Measurements from ENCODE around the gene TRPV4.

TRPV4 gene

DNA sequence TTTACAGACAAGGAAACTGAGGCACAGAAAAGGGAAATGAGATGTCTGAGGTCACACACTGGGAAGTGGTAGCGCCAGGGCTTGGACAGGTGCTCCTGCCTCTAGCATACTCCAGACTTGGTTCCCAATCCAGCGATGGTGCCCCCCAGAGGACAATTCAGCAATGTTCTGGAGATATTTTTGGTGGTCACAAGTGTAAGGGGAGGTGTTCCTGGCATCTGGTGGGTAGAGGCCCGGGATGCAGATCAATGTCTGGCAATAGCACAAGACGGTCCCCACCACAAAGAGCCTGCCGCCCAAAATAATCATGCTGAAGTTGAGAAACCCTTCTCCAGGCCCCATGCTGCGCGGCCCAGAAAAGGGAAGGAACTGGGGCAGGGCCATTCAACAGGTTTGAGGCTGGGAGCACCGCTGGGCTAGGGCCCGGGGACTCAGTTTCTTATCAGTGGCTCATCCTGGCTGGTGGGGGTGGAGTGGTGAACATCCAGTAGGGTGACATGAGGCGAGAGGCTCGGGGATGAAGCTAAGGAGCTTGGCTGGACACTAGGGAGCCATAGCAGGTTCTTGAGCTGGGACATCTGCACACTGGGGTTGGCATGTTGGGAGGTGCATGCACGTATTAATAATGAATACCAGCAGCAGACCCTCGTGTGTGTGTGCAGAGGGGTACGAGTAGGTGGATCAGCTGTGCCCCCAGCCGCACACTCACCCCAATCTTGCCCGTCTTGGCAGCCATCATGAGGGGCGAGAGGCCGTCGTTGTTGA, 35.1 kb downstream of the TRPV4 start:
- H3K36me3 ChIP-seq (ENCODE audit: control insufficient read depth, low read depth, low read length), result no peaks in the 10 kb centered on the region
- H3K27ac ChIP-seq (ENCODE audit: low read length), result no peak overlapping the region
- H3K4me3 ChIP-seq (ENCODE audit: low read length), result no peak overlapping the region
- no peaks in the 10 kb centered on the region for H3K27me3 ChIP-seq (ENCODE audit: control insufficient read depth, insufficient read depth, low read length)
- no peaks in the 10 kb centered on the region for H3K9me3 ChIP-seq (ENCODE audit: control insufficient read depth, low read depth, low read length)
- no peak overlapping the region for H3K9ac ChIP-seq (ENCODE audit: low read length)
- H3K4me1 ChIP-seq (ENCODE audit: control insufficient read depth, low read depth, low read length), result no peaks in the 10 kb centered on the region

DNA sequence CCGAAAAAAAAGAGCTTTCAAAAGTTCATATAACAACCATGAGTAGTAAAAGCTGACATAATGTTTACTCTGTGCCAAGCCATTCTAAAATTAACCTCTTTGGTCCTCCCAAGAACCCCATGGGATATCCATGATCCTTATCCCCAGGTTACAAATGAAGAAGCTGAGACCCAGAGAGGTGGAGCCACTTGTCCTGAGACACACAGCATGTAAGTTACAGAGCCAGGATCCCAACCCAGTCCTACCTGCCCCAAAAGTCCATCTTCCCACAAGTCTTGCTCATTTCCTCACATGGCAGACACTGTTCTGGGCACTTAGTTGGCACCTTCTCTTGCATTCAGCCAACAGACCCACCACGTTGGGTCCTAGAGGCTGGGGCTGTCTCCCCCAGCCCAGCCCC, 37.1 kb downstream of the TRPV4 start:
- no peaks in the 10 kb centered on the region for H3K4me1 ChIP-seq (ENCODE audit: control insufficient read depth, low read depth, low read length)
- H3K27me3 ChIP-seq (ENCODE audit: control insufficient read depth, insufficient read depth, low read length), result no peaks in the 10 kb centered on the region
- H3K4me3 ChIP-seq (ENCODE audit: low read length), result no peak overlapping the region
- H3K9me3 ChIP-seq (ENCODE audit: control insufficient read depth, low read depth, low read length), result no peaks in the 10 kb centered on the region
- H3K9ac ChIP-seq (ENCODE audit: low read length), result no peak overlapping the region
- no peak overlapping the region for H3K27ac ChIP-seq (ENCODE audit: low read length)
- no peaks in the 10 kb centered on the region for H3K36me3 ChIP-seq (ENCODE audit: control insufficient read depth, low read depth, low read length)

DNA sequence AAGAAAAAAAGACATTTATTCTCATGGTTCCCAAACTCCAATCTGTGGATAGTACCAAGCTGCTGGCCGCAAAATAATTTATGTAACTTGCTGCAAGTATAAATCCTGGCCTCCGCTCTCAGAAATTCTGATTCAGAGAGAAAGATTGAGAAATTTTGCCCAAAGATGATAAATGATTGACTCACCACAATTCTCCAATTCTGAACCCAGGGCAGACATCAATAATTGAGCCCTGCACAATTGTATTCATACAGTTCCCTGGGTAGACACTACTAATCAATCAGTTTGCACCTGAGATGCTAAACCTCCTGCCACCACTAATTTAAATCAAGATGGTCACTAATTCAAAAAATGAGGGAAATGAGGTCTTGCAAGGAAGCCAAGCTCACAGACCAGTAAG, 38.2 kb downstream of the TRPV4 start:
- H3K27me3 ChIP-seq (ENCODE audit: control insufficient read depth, insufficient read depth, low read length), result no peaks in the 10 kb centered on the region
- H3K9ac ChIP-seq (ENCODE audit: low read length), result no peak overlapping the region
- H3K4me1 ChIP-seq (ENCODE audit: control insufficient read depth, low read depth, low read length), result no peaks in the 10 kb centered on the region
- no peak overlapping the region for H3K27ac ChIP-seq (ENCODE audit: low read length)
- H3K9me3 ChIP-seq (ENCODE audit: control insufficient read depth, low read depth, low read length), result no peaks in the 10 kb centered on the region
- H3K4me3 ChIP-seq (ENCODE audit: low read length), result no peak overlapping the region
- no peaks in the 10 kb centered on the region for H3K36me3 ChIP-seq (ENCODE audit: control insufficient read depth, low read depth, low read length)

DNA sequence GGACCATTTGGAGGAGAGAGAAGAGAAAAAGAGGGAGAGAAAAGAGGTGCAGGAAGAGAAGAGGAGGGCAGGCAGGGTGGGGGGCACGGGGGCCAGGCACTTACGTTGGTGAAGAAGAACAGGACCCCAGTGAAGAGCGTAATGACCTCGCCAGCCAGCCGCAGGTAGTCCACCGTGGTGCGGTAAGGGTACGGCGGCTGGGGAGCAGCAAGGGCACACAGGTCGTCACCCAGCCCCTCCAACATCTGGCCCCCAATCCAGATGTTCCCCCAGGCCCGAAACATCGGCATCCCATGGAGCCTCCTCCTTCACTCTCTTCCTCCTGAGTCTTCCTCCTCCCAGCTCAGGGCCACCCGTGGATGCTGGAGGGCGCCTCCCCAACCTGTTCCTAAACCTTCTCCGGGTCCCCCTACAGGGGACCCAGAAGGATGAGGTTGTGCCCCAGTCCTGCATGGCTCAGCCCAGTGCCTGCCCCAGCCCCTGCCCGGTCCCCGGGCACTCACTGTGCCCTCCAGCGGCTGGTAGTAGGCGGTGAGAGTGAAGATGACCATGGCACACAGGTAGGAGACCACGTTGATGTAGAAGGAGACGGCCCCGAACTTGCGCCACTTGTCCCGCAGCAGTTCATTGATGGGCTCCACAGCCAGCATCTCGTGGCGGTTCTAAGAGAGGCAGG, 39.2 kb downstream of the TRPV4 start:
- Histone ChIP-seq H3K27me3 (ENCODE audit: control insufficient read depth, insufficient read depth, low read length) (no peaks in the 10 kb centered on the region), H3K36me3 (ENCODE audit: control insufficient read depth, low read depth, low read length) (no peaks in the 10 kb centered on the region), H3K9ac (ENCODE audit: low read length) (no peak overlapping the region), H3K9me3 (ENCODE audit: control insufficient read depth, low read depth, low read length) (no peaks in the 10 kb centered on the region), H3K27ac (ENCODE audit: low read length) (no peak overlapping the region), H3K4me1 (ENCODE audit: control insufficient read depth, low read depth, low read length) (no peaks in the 10 kb centered on the region), H3K4me3 (ENCODE audit: low read length) (no peak overlapping the region)

DNA sequence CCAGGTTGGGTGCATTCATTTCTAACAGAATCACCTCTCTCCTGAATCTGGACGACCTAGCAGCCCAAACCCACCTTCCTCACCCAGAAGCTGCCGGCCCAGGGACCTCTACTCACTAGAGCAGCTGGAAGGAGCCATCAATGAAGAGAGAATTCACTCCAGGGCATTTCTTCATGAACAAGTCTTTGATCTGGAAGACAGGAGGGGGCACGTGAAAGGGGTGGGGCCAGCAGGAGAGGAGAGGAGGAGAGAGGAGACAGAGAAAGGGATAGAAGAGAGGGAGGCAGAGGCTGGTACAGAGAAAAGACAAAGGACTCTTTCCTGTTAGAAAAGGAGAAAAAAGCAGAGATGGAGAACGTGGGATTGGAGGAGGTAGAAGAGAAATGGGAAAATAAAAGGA, 39.8 kb downstream of the TRPV4 start:
- Histone ChIP-seq H3K36me3 (ENCODE audit: control insufficient read depth, low read depth, low read length) (no peaks in the 10 kb centered on the region), H3K27ac (ENCODE audit: low read length) (no peak overlapping the region), H3K9me3 (ENCODE audit: control insufficient read depth, low read depth, low read length) (no peaks in the 10 kb centered on the region), H3K4me1 (ENCODE audit: control insufficient read depth, low read depth, low read length) (no peaks in the 10 kb centered on the region), H3K9ac (ENCODE audit: low read length) (no peak overlapping the region), H3K27me3 (ENCODE audit: control insufficient read depth, insufficient read depth, low read length) (no peaks in the 10 kb centered on the region), H3K4me3 (ENCODE audit: low read length) (no peak overlapping the region)

DNA sequence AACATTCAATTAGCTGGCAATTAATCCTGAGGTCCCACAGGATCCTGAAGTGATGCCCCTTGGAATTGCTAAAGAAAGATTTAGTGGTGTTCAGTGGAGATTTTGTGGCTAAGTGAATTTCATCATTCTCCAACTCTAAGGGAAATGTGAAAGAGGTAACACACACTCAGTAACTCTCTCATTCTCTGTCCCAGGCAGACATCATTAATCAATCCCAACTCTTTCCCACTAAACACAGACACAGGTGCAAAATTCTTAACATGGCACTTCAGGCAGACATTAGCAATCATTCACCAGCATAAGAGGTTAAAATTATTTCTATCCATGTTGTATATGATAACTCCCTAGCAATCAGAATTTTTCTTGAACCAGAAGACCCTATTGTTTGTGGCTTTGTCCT, 40.2 kb downstream of the TRPV4 start:
- Histone ChIP-seq H3K9ac (ENCODE audit: low read length) (no peak overlapping the region), H3K4me3 (ENCODE audit: low read length) (no peak overlapping the region), H3K27me3 (ENCODE audit: control insufficient read depth, insufficient read depth, low read length) (no peaks in the 10 kb centered on the region), H3K9me3 (ENCODE audit: control insufficient read depth, low read depth, low read length) (no peaks in the 10 kb centered on the region), H3K4me1 (ENCODE audit: control insufficient read depth, low read depth, low read length) (no peaks in the 10 kb centered on the region), H3K27ac (ENCODE audit: low read length) (no peak overlapping the region), H3K36me3 (ENCODE audit: control insufficient read depth, low read depth, low read length) (no peaks in the 10 kb centered on the region)

DNA sequence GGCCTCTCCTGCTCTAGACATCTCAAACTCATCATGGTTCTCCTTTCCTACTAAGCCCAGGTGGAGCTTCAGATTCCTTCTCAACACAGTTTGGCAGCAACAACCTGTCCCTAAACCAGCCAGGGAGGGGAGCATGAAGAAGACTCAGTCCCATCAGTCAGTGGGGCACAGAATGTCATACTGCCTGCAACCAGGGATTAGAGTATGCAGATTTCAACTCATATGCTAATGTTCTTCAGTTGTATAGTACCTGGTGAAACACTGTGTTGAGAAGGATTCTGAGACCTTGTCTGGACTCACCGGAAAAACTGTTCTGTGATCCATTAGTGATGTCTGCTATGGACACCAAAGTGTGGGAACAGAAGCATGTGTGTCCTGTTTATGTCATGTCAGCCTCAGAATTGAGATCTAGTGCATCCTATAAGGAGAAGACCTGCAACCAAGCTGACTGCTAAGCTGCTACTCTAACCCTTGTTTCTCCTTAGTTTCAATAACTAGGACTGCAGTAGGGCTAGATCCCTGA, 43.6 kb downstream of the TRPV4 start:
- no peak overlapping the region for H3K9ac ChIP-seq (ENCODE audit: low read length)
- H3K4me3 ChIP-seq (ENCODE audit: low read length), result no peak overlapping the region
- no peaks in the 10 kb centered on the region for H3K9me3 ChIP-seq (ENCODE audit: control insufficient read depth, low read depth, low read length)
- H3K27ac ChIP-seq (ENCODE audit: low read length), result no peak overlapping the region
- no peaks in the 10 kb centered on the region for H3K4me1 ChIP-seq (ENCODE audit: control insufficient read depth, low read depth, low read length)
- H3K27me3 ChIP-seq (ENCODE audit: control insufficient read depth, insufficient read depth, low read length), result no peaks in the 10 kb centered on the region
- H3K36me3 ChIP-seq (ENCODE audit: control insufficient read depth, low read depth, low read length), result no peaks in the 10 kb centered on the region

DNA sequence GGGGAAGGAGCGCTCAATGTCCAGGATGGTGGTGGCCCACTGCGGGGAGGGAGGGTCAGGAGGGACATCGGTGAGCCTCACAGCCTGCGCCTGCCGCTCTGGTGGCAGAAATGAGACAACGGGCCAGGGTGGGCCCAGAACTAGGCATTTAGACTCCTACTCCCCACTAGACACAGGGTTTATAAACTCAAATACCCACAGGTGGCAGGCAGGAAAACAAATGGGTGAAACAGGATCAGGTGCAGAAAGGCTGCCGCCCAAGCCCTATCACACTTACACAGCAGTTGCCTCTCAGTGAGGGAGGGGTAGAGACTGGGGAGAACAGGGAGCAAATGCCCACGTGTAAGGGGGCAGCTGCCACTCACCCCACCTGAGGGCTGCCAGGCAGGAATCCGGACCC, 46.4 kb downstream of the TRPV4 start:
- no peak overlapping the region for H3K4me3 ChIP-seq (ENCODE audit: low read length)
- no peaks in the 10 kb centered on the region for H3K4me1 ChIP-seq (ENCODE audit: control insufficient read depth, low read depth, low read length)
- H3K27me3 ChIP-seq (ENCODE audit: control insufficient read depth, insufficient read depth, low read length), result no peaks in the 10 kb centered on the region
- H3K9ac ChIP-seq (ENCODE audit: low read length), result no peak overlapping the region
- H3K27ac ChIP-seq (ENCODE audit: low read length), result no peak overlapping the region
- H3K9me3 ChIP-seq (ENCODE audit: control insufficient read depth, low read depth, low read length), result no peaks in the 10 kb centered on the region
- no peaks in the 10 kb centered on the region for H3K36me3 ChIP-seq (ENCODE audit: control insufficient read depth, low read depth, low read length)

DNA sequence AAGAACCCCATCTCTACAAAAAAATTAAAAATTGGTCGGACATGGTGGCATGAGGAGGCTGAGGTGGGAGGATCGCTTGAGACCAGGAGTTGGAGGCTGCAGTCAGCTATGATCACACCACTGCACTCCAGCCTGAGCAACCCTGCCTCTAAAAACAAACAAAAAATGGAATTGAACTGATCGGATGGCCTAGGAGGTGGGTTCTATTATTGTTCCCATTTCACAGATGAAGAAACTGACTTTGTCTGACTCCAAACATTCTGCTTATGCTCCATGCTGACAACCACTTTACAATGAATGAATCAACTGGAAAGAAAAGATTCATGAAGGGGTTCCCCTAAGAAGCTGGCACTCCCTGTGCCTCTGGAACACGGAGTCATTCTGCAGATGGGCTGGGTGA, 47.3 kb downstream of the TRPV4 start:
- no peaks in the 10 kb centered on the region for H3K9me3 ChIP-seq (ENCODE audit: control insufficient read depth, low read depth, low read length)
- no peak overlapping the region for H3K4me3 ChIP-seq (ENCODE audit: low read length)
- H3K27me3 ChIP-seq (ENCODE audit: control insufficient read depth, insufficient read depth, low read length), result no peaks in the 10 kb centered on the region
- no peaks in the 10 kb centered on the region for H3K36me3 ChIP-seq (ENCODE audit: control insufficient read depth, low read depth, low read length)
- no peak overlapping the region for H3K27ac ChIP-seq (ENCODE audit: low read length)
- H3K9ac ChIP-seq (ENCODE audit: low read length), result no peak overlapping the region
- no peaks in the 10 kb centered on the region for H3K4me1 ChIP-seq (ENCODE audit: control insufficient read depth, low read depth, low read length)

DNA sequence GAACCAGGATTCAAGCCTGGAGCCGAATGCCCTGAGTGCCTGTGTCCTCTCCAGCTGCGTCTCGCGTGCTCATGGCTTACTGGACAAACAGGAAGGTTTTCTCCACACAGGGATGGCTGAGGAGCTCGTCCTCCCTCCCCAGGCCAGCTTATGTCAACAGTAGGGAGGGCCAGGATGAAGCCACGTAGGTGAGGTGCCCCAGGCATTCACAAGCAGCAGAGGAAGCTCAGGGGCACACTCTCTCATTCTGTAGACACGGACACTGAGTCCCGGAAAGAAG, 49.3 kb downstream of the TRPV4 start:
- no peak overlapping the region for H3K27ac ChIP-seq (ENCODE audit: low read length)
- H3K36me3 ChIP-seq (ENCODE audit: control insufficient read depth, low read depth, low read length), result no peaks in the 10 kb centered on the region
- H3K27me3 ChIP-seq (ENCODE audit: control insufficient read depth, insufficient read depth, low read length), result no peaks in the 10 kb centered on the region
- H3K9ac ChIP-seq (ENCODE audit: low read length), result no peak overlapping the region
- H3K9me3 ChIP-seq (ENCODE audit: control insufficient read depth, low read depth, low read length), result no peaks in the 10 kb centered on the region
- H3K4me3 ChIP-seq (ENCODE audit: low read length), result no peak overlapping the region
- no peaks in the 10 kb centered on the region for H3K4me1 ChIP-seq (ENCODE audit: control insufficient read depth, low read depth, low read length)

DNA sequence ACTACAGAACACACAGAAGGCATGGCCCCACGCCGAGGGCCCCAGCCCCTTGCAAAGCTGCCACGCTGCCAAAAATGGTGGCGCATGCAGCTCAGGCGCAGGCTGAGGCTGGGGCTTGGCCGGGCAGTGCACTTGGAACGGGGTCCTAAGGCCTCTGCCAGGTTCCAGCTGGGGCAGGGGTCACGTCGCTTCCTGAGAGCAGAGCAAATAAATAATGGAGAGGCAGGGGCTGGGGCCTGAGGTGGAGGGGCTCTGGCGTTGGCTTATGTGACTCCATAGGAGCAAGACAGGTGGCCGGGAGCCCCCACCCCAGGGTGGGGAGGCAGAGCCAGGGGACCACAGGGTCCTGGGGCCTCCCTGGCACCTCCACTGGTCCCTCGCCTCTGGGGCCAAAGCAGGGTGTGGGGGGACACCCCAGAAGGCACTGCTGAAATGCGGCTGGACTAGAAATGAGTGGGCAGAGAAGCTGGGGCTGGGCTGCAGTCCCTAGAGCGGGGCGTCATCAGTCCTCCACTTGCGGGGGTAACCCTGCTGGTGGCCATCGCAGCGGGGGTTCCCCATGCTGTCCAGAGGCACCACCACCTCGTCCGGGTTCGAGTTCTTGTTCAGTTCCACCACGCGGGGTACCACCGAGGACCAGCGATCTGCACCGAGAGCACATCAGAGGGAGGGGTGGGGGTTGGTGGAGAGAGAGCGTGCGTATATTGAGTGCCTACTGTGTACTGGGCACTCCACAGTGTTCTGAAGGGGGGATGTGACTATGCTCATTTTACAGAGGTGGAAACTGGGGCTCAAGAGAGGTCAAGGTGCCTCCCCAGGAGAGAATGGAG, 49.8 kb downstream of the TRPV4 start:
- Histone ChIP-seq H3K4me1 (ENCODE audit: control insufficient read depth, low read depth, low read length) (no peaks in the 10 kb centered on the region), H3K9me3 (ENCODE audit: control insufficient read depth, low read depth, low read length) (no peaks in the 10 kb centered on the region), H3K36me3 (ENCODE audit: control insufficient read depth, low read depth, low read length) (no peaks in the 10 kb centered on the region), H3K27me3 (ENCODE audit: control insufficient read depth, insufficient read depth, low read length) (no peaks in the 10 kb centered on the region), H3K4me3 (ENCODE audit: low read length) (no peak overlapping the region), H3K27ac (ENCODE audit: low read length) (no peak overlapping the region), H3K9ac (ENCODE audit: low read length) (no peak overlapping the region)
